H1 (cell line): ENCODE results near the gene GMPR2. TPM values are rescaled to one million over a fixed set of nuclear protein-coding genes. Genes with fewer than 3 reads are reported as not detected.

ENCODE experiments used
- KDM1A ChIP-seq: fragments of 200-600, 300-600 bp; sonication (generic); IDR thresholded peaks from 2 replicates; pipeline ENCODE4 v1.7.1; 2016; ENCODE audit warnings: mild to moderate bottlenecking, low read length, borderline replicate concordance
- ZNF274 ChIP-seq: IDR thresholded peaks from 2 replicates; pipeline ENCODE4 v1.7.0; 2012; ENCODE audit warnings: low read length, borderline replicate concordance; ENCODE audit errors: extremely low read depth
- polyA plus RNA-seq, 7 experiments: library from polyadenylated mRNA; depleted of rRNA in 3 of 7; stranded (reverse) in 5 of 7; unstranded in 2 of 7; fragments of >200 nt in 5 of 7; fragments of 200-250 nt in 2 of 7; gene quantifications; 1 replicate in 5 of 7; 2 replicates in 1 of 7; 4 replicates in 1 of 7; pipeline versions ENCODE4 v1.2.1 to v1.2.3, GENCODE V29; 2011 to 2013; ENCODE audit warnings: missing spikeins in 2 of 7, mixed read lengths in 2 of 7
- total RNA-seq: library from RNA; stranded (reverse); fragmentation: NEBNext Ultra II Directional; extraction: Animal tissue kit (Norgen Biotek cat#: 25700); gene quantifications from 2 replicates; pipeline ENCODE4 v1.2.1, GENCODE V29; 2021

Gene GMPR2
- total and polyA plus RNA-seq, 2 of the 8 experiments (the other 6 are each of a cell fraction or from before 2014, with no cell fraction given): 61.6 to 85.3 TPM

GRCh38 chr14:24274101-24274543 is 41.4 kb downstream of the GMPR2 start (continued):
- TF ChIP-seq ZNF274 (no peak), KDM1A (no peak)
